SU-DHL-6 (cell line): ENCODE results near the gene G2E3.

ENCODE experiments used
- H2AFZ ChIP-seq: fragments of 200-600 bp; sonication (generic); 2 replicates; pipeline ENCODE4 v1.6.1; 2014; ENCODE audit warnings: low read depth, mild to moderate bottlenecking, moderate library complexity, mixed read lengths, antibody characterized with exemption, low read length; ENCODE audit not compliant: severe bottlenecking
- H3F3A ChIP-seq: fragments of 200-600 bp; shearing (Covaris generic); 2 replicates; pipeline ENCODE4 v1.6.0; 2016; ENCODE audit warnings: antibody characterized with exemption, mild to moderate bottlenecking; ENCODE audit not compliant: insufficient read depth
- H3K27ac ChIP-seq: fragments of 200-600 bp; sonication (generic); 2 replicates; pipeline ENCODE4 v1.5.1; 2016; ENCODE audit warnings: low read depth, mild to moderate bottlenecking, low read length, moderate library complexity, mixed read lengths
- H3K27me3 ChIP-seq: fragments of 200-600 bp; sonication (generic), shearing (Covaris generic); 2 replicates; pipeline ENCODE4 v1.6.0; 2014; ENCODE audit warnings: mild to moderate bottlenecking, low read length
- H3K36me3 ChIP-seq: fragments of 200-600 bp; sonication (generic); 2 replicates; pipeline ENCODE4 v1.6.1; 2014; ENCODE audit warnings: mild to moderate bottlenecking, low read length, mixed read lengths
- H3K4me2 ChIP-seq: fragments of 300-600, 200-600 bp; shearing (Covaris generic), sonication (generic); 2 replicates; pipeline ENCODE4 v1.6.0; 2014; ENCODE audit warnings: low read length, low read depth, mild to moderate bottlenecking; ENCODE audit not compliant: poor library complexity, severe bottlenecking
- H3K4me3 ChIP-seq: fragments of 200-600 bp; sonication (generic); 2 replicates; pipeline ENCODE4 v1.5.1; 2014; ENCODE audit warnings: antibody characterized with exemption, low read length, mild to moderate bottlenecking, mixed read lengths; ENCODE audit not compliant: insufficient read depth, poor library complexity, severe bottlenecking
- H3K79me2 ChIP-seq: fragments of 200-600 bp; sonication (generic); 2 replicates; pipeline ENCODE4 v1.6.1; 2014; ENCODE audit warnings: mild to moderate bottlenecking, low read length, moderate library complexity; ENCODE audit not compliant: insufficient read depth
- H3K9ac ChIP-seq: fragments of 200-600 bp; sonication (generic); 2 replicates; pipeline ENCODE4 v1.7.0; 2014; ENCODE audit warnings: mild to moderate bottlenecking, low read length
- H3K9me2 ChIP-seq: fragments of 200-600 bp; sonication (generic); replicated peaks from 2 replicates; pipeline ENCODE4 v1.6.1; 2014; ENCODE audit warnings: low read length; ENCODE audit not compliant: insufficient read depth
- H3K9me3 ChIP-seq: fragments of 200-600 bp; sonication (generic); 2 replicates; pipeline ENCODE4 v1.6.1; 2014; ENCODE audit warnings: low read length, mixed read lengths; ENCODE audit not compliant: insufficient read depth
- H4K20me1 ChIP-seq: fragments of 200-600 bp; sonication (generic); 2 replicates; pipeline ENCODE4 v1.6.1; 2014; ENCODE audit warnings: low read depth, mild to moderate bottlenecking, antibody characterized with exemption, low read length, moderate library complexity, mixed read lengths
- EZH2phosphoT487 ChIP-seq: fragments of 200-600 bp; sonication (generic), shearing (Covaris generic); conservative IDR thresholded peaks from 2 replicates; pipeline ENCODE4 v1.6.1; 2018; ENCODE audit warnings: mild to moderate bottlenecking, antibody characterized with exemption, low read length, moderate library complexity, mixed read lengths
- TF ChIP-seq, protein P1 (sequence below): fragments of 200-600 bp; sonication (generic); IDR thresholded peaks from one replicate; pipeline ENCODE4 v1.5.1; 2017; ENCODE audit warnings: antibody characterized with exemption, mild to moderate bottlenecking, low read length, moderate library complexity; ENCODE audit not compliant: insufficient read depth, poor library complexity, severe bottlenecking

Gene G2E3

DNA sequence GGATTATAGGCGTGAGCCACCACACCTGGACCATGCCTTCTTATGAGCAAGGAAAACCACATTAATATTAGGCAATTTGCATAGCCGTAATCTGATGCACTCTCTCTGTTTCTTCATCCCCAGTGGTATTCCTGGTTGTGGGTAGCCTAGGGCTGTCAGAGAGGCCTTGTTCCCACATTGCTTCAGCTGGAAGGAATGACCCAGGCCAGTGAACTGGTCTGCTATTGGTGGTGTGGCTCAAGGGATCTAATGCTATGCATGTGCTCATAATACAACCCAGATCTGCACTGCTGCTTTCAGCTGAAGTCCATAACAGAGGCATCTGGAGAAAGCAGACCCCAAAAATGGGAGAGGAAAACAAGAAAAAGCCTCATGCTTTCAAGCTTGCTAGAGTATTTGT is 33.1 kb upstream of the G2E3 start:
- Histone ChIP-seq H3K9ac (no peak overlapping the region), H3K4me2 (no peak overlapping the region), H3F3A (no peaks in the 10 kb centered on the region), H3K36me3 (no peaks in the 10 kb centered on the region), H3K4me3 (no peak overlapping the region), H2AFZ (no peak overlapping the region), H3K79me2 (no peaks in the 10 kb centered on the region), H3K9me3 (peaks cover 12% of the 10 kb centered on the region; the same call in 1 of the 2 replicates), H3K27ac (no peak overlapping the region), H4K20me1 (no peaks in the 10 kb centered on the region), H3K9me2 (no peaks in the 10 kb centered on the region), H3K27me3 (no peaks in the 10 kb centered on the region)
- TF ChIP-seq, protein P1, sequence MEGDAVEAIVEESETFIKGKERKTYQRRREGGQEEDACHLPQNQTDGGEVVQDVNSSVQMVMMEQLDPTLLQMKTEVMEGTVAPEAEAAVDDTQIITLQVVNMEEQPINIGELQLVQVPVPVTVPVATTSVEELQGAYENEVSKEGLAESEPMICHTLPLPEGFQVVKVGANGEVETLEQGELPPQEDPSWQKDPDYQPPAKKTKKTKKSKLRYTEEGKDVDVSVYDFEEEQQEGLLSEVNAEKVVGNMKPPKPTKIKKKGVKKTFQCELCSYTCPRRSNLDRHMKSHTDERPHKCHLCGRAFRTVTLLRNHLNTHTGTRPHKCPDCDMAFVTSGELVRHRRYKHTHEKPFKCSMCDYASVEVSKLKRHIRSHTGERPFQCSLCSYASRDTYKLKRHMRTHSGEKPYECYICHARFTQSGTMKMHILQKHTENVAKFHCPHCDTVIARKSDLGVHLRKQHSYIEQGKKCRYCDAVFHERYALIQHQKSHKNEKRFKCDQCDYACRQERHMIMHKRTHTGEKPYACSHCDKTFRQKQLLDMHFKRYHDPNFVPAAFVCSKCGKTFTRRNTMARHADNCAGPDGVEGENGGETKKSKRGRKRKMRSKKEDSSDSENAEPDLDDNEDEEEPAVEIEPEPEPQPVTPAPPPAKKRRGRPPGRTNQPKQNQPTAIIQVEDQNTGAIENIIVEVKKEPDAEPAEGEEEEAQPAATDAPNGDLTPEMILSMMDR: no peak
- TF ChIP-seq EZH2phosphoT487: no peak

DNA sequence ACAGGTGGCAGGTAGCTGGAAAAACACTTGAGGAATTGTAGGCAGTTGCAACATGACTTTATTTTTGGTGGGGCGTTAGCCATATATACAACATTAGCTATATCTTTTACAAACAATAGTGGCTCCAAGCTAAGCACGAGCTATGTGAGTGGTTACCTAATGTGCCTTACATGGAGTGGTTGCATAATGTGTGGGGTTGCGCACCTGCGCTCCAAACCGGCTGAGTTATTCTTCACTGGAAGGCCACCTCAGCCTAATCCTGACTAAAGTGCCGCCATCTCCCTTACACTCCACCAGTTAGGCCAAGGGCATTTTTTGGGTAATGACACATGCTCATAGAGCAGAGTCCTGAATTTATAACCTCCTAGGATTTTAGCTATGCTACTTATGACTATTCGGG is 31.8 kb upstream of the G2E3 start:
- Histone ChIP-seq H4K20me1 (no peaks in the 10 kb centered on the region), H3K4me3 (no peak overlapping the region), H3K9me3 (peaks cover 12% of the 10 kb centered on the region; the same call in 1 of the 2 replicates), H3F3A (no peaks in the 10 kb centered on the region), H3K9me2 (no peaks in the 10 kb centered on the region), H3K9ac (no peak overlapping the region), H2AFZ (no peak overlapping the region), H3K27ac (no peak overlapping the region), H3K79me2 (no peaks in the 10 kb centered on the region), H3K36me3 (no peaks in the 10 kb centered on the region), H3K4me2 (no peak overlapping the region), H3K27me3 (no peaks in the 10 kb centered on the region)
- TF ChIP-seq, protein P1: no peak
- no peak for TF ChIP-seq EZH2phosphoT487

DNA sequence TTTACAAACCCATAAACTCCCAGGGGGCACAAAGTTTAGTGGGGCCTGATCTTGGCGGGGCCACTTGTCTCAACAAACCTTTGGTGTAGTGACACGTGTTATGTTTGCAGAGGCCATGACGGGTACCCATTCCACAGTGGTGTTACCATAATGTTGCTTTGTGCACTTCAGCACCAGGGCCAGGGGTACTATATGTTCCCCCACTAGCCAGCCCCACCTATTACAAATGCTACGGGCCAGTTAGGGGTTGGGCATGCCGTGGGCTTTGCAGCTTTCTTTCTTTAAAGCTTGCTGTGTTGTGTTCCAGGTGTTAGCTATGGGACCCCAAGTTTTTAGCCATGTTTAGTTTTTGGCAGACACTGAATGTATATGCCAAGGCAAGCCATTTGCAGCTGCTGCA is 30.8 kb upstream of the G2E3 start:
- no peaks in the 10 kb centered on the region for H3K27me3 ChIP-seq
- TF ChIP-seq, protein P1: no peak
- TF ChIP-seq EZH2phosphoT487: no peak
- no peak overlapping the region for H3K4me2 ChIP-seq
- no peak overlapping the region for H3K4me3 ChIP-seq
- H3F3A ChIP-seq: no peaks in the 10 kb centered on the region
- H3K79me2 ChIP-seq: no peaks in the 10 kb centered on the region
- H3K9me3 ChIP-seq: peaks cover 12% of the 10 kb centered on the region; the same call in 1 of the 2 replicates
- no peak overlapping the region for H3K27ac ChIP-seq
- H3K9me2 ChIP-seq: no peaks in the 10 kb centered on the region
- no peaks in the 10 kb centered on the region for H4K20me1 ChIP-seq
- no peak overlapping the region for H2AFZ ChIP-seq
- H3K9ac ChIP-seq: no peak overlapping the region
- no peaks in the 10 kb centered on the region for H3K36me3 ChIP-seq
